ENCODE data around the gene SLC35B2. TPM values are rescaled to one million over a fixed set of nuclear protein-coding genes. Genes with fewer than 3 reads are reported as not detected.

The SLC35B2 gene
- total and polyA plus RNA-seq, 9 of the 15 experiments (the other 6 are each of a cell fraction or from before 2014, with no cell fraction given), result 14.5 to 59.1 (median 47.1) TPM

GRCh38 chr6:44247338-44248302 lies 9.7 kb downstream of the SLC35B2 start (continued):
- TF ChIP-seq CHD7 (IDR thresholded peaks at IDR 0.05; ENCODE audit: low read depth, low read length) (no peak), SMARCB1 (IDR thresholded peaks at IDR 0.05; ENCODE audit: insufficient read length, low read depth) (no peak), RFX5 (IDR thresholded peaks at IDR 0.05; ENCODE audit: low read depth, low read length) (no peak), RAD21 (CRISPR knock-in tag; conservative IDR thresholded peaks at IDR 0.05 in 1 of 2, IDR thresholded peaks at IDR 0.05 in 1 of 2) (no peak; a peak in 1 of 4 replicates), CTCFL (IDR thresholded peaks at IDR 0.05; ENCODE audit: borderline replicate concordance, insufficient read depth, low read depth, low read length, poor library complexity, severe bottlenecking) (peak; percentile 4), BHLHE40 (IDR thresholded peaks at IDR 0.05; ENCODE audit: low read length) (peak; percentile 80), SIN3A (IDR thresholded peaks at IDR 0.05; ENCODE audit: borderline replicate concordance in 2 of 2, control insufficient read depth in 1 of 2, low read depth in 2 of 2, low read length in 2 of 2) (peak; percentile 62 to 98), PHF8 (IDR thresholded peaks at IDR 0.05; ENCODE audit: borderline replicate concordance, low read length) (no peak), MEF2D (tag; conservative IDR thresholded peaks at IDR 0.05; ENCODE audit: low read depth) (no peak; the same call in 1 of the 2 replicates)

Measured in K562 (cell line).